Measurements from ENCODE around the gene DPEP3. TPM values are rescaled to one million over a fixed set of nuclear protein-coding genes. Genes with fewer than 3 reads are reported as not detected.
A peak's percentile ranks its signal among the peaks of the same experiment; 100 is the strongest.

DPEP3 gene
- total and polyA plus RNA-seq, 10 of the 15 experiments (the other 5 are each of a cell fraction or from before 2014, with no cell fraction given), result not detected

GRCh38 chr16:67967958-67968399 lies 12.3 kb downstream of the DPEP3 start:
- no peaks in the 10 kb centered on the region for H3K27me3 ChIP-seq (replicated peaks in 1 of 2; ENCODE audit: control insufficient read depth in 2 of 2, insufficient read depth in 2 of 2, low read length in 1 of 2)
- SMC1A ChIA-PET (ENCODE audit: uncharacterized antibody, unreplicated experiment), result interaction anchor here (2.8 kb wide), 1 partner anchor 16 kb away, joined by 10 read pairs; no protein-coding TSS in a partner anchor
- peak overlapping the region; percentile 76 for H3K27ac ChIP-seq (ENCODE audit: control insufficient read depth, insufficient read depth)
- H3K36me3 ChIP-seq (ENCODE audit: control insufficient read depth in 2 of 2, insufficient read depth in 2 of 2, low read length in 1 of 2), result no peaks in the 10 kb centered on the region
- CTCF ChIA-PET, result interaction anchor here (1.6 to 3.7 kb wide), 2 partner anchors 73 to 296 kb away, joined by 4 to 22 read pairs; no protein-coding TSS in a partner anchor
- H3K4me2 ChIP-seq (ENCODE audit: control insufficient read depth, insufficient read depth), result peak overlapping the region; percentile 76
- H3K4me3 ChIP-seq, result peak overlapping the region; percentile 96
- peaks cover 20% of the 10 kb centered on the region for H3K79me2 ChIP-seq (ENCODE audit: control insufficient read depth, insufficient read depth, low read length)
- H4K20me1 ChIP-seq (ENCODE audit: control insufficient read depth, insufficient read depth), result no peaks in the 10 kb centered on the region
- peak overlapping the region; percentile 89 for H3K9ac ChIP-seq (ENCODE audit: control insufficient read depth, insufficient read depth, low read length)
- DNase-seq (ENCODE audit: low read depth, low spot score) (no peak), FAIRE-seq (no peak), ATAC-seq (peak; percentile 49)
- WGBS (ENCODE audit: insufficient coverage, insufficient replicate concordance, low lambda C conversion rate, missing lambda C conversion rate), result 2% methylated on average over 18 of the region's 45 CpGs
- in situ Hi-C loops (cut with MboI), result no loop called here
- peak overlapping the region; percentile 68 for H2AFZ ChIP-seq (ENCODE audit: control insufficient read depth, low read depth, low read length)
- RAD21 ChIA-PET (ENCODE audit: unreplicated experiment), result interaction anchor here (1.6 to 2.0 kb wide), 3 partner anchors 17 to 32 kb away, joined by 4 to 10 read pairs (median 4); partner anchors contain the start of gene PSMB10
- peaks cover 21% of the 10 kb centered on the region for H3K4me1 ChIP-seq (ENCODE audit: control insufficient read depth, insufficient read depth, low read length)
- no TSS peak for BruUV-seq (replicated peaks)
- intact Hi-C loops (cut with micrococcal nuclease; ENCODE audit: unreplicated experiment), result loop anchor here (2.0 kb wide), 2 partner anchors 17 to 73 kb away; no protein-coding TSS in a partner anchor
- POLR2A ChIA-PET, result interaction anchor here (0.5 to 2.8 kb wide), 4 partner anchors 31 to 106 kb away, joined by 3 to 16 read pairs (median 4); partner anchors contain the start of gene PSMB10
- no peaks in the 10 kb centered on the region for H3K9me3 ChIP-seq (replicated peaks; ENCODE audit: control insufficient read depth, insufficient read depth, low read length)
- no peak for TF ChIP-seq RFX5 (IDR thresholded peaks at IDR 0.05; ENCODE audit: low read depth, low read length)
- no peak for TF ChIP-seq HDAC2 (IDR thresholded peaks at IDR 0.05)
- TF ChIP-seq ZNF687 (IDR thresholded peaks at IDR 0.05), result peak; percentile 38; the same call in 1 of the 2 replicates
- no peak for TF ChIP-seq MEF2B (IDR thresholded peaks at IDR 0.05; ENCODE audit: partially characterized antibody, poor library complexity, severe bottlenecking)
- TF ChIP-seq BCL3 (IDR thresholded peaks at IDR 0.05; ENCODE audit: borderline replicate concordance, insufficient read depth, low read depth, low read length, poor library complexity, severe bottlenecking), result no peak
- no peak for TF ChIP-seq KDM1A (IDR thresholded peaks at IDR 0.05; ENCODE audit: borderline replicate concordance)
- no peak for TF ChIP-seq ZNF384 (IDR thresholded peaks at IDR 0.05; ENCODE audit: borderline replicate concordance, low read depth, low read length)
- no peak for TF ChIP-seq ATF2 (IDR thresholded peaks at IDR 0.05; ENCODE audit: low read length)
- no peak for TF ChIP-seq HDGF (IDR thresholded peaks at IDR 0.05)
- TF ChIP-seq RAD21 (IDR thresholded peaks at IDR 0.05; ENCODE audit: insufficient read depth, low read depth, low read length), result no peak
- peak; percentile 68; the same call in 1 of the 2 replicates for TF ChIP-seq SPI1 (IDR thresholded peaks at IDR 0.05; ENCODE audit: borderline replicate concordance, insufficient read depth, low read depth, low read length)
- no peak for TF ChIP-seq ZBTB11 (CRISPR knock-in tag; IDR thresholded peaks at IDR 0.05)
- TF ChIP-seq ZNF217 (IDR thresholded peaks at IDR 0.05), result no peak

Data from GM12878 (cell line).